Lower leg skin (tissue), 3 donors: ENCODE data around the gene SERBP1.

Source experiments
- POLR2A ChIP-seq, 2 donors: fragments of 450-650 bp; IDR thresholded peaks; one replicate each; pipeline ENCODE4 v1.6.1; 2016 to 2017; ENCODE audit warnings: antibody characterized with exemption in 2 of 2, mild to moderate bottlenecking in 1 of 2, moderate library complexity in 1 of 2
- TF ChIP-seq, protein P1 (sequence below), 3 donors: fragments of 450-650 bp; IDR thresholded peaks; one replicate each; pipeline ENCODE4 v1.5.1; 2016; ENCODE audit warnings: antibody characterized with exemption in 3 of 3, mild to moderate bottlenecking in 3 of 3, moderate library complexity in 2 of 3

DNA sequence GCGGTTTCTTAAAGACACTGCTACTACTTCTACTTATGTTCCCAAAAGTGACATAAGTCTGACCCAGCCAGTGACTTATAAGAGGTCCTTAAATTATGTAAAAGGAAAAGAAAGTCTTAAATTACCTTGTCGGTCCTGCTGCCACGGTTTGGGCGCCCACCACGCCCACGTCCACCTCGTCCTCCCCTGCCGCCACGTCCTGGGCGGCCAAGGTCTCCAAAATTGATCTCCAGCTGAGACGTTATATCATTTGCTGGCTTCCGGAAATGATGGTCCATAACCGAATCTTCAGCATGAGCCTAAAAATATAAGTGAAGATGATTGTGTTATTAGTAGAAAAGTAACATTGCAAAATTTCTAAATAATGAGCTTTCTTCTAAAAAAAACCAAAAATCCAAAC lies 15.2 kb downstream of the SERBP1 start:
- TF ChIP-seq, protein P1, sequence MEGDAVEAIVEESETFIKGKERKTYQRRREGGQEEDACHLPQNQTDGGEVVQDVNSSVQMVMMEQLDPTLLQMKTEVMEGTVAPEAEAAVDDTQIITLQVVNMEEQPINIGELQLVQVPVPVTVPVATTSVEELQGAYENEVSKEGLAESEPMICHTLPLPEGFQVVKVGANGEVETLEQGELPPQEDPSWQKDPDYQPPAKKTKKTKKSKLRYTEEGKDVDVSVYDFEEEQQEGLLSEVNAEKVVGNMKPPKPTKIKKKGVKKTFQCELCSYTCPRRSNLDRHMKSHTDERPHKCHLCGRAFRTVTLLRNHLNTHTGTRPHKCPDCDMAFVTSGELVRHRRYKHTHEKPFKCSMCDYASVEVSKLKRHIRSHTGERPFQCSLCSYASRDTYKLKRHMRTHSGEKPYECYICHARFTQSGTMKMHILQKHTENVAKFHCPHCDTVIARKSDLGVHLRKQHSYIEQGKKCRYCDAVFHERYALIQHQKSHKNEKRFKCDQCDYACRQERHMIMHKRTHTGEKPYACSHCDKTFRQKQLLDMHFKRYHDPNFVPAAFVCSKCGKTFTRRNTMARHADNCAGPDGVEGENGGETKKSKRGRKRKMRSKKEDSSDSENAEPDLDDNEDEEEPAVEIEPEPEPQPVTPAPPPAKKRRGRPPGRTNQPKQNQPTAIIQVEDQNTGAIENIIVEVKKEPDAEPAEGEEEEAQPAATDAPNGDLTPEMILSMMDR (IDR thresholded peaks at IDR 0.05) = no peak
- no peak for TF ChIP-seq POLR2A (IDR thresholded peaks at IDR 0.05)
